Activated B cell treated with CpG ODN at 0.5 μM for 24 hours (primary cell): ENCODE results near the gene ARHGAP6. TPM values are rescaled to one million over a fixed set of nuclear protein-coding genes. Genes with fewer than 3 reads are reported as not detected.

Source experiments
- ATAC-seq: fragments of 200-7000 bp; cut with Tn5 transposase; one replicate; pipeline ENCODE4 v1.10.0; 2021; ENCODE audit warnings: low read depth, mild to moderate bottlenecking, moderate library complexity
- CTCF ChIA-PET: fragments of 350-600 bp; sonication (Branson Sonifier 250); formaldehyde crosslinking; loops from one replicate; lab custom pipeline; 2021; ENCODE audit warnings: antibody characterized with exemption; lab: Charles Lee
- POLR2A ChIA-PET: fragments of 350-600 bp; sonication (Branson Sonifier 250); formaldehyde crosslinking; loops from one replicate; lab custom pipeline; 2021; ENCODE audit warnings: antibody characterized with exemption; lab: Charles Lee
- DNase-seq: peaks from one replicate; pipeline ENCODE4 v3.0.0; 2022
- H3K27ac Mint-ChIP-seq: one replicate; pipeline ENCODE4 v1.8.0; 2020; ENCODE audit warnings: mixed read lengths
- H3K27me3 Mint-ChIP-seq: one replicate; pipeline ENCODE4 v1.8.0; 2021; ENCODE audit warnings: mixed read lengths
- H3K36me3 Mint-ChIP-seq: one replicate; pipeline ENCODE4 v1.8.0; 2021; ENCODE audit warnings: low read depth, mixed read lengths
- H3K4me1 Mint-ChIP-seq: one replicate; pipeline ENCODE4 v1.8.0; 2021; ENCODE audit warnings: mixed read lengths
- H3K4me3 Mint-ChIP-seq: one replicate; pipeline ENCODE4 v1.8.0; 2020; ENCODE audit warnings: mild to moderate bottlenecking, mixed read lengths
- H3K9me3 Mint-ChIP-seq: one replicate; pipeline ENCODE4 v1.8.0; 2020; ENCODE audit warnings: mixed read lengths
- CTCF ChIP-seq: fragments of 200-600 bp; IDR thresholded peaks from one replicate; pipeline ENCODE4 v1.8.0; 2022; ENCODE audit warnings: antibody characterized with exemption, mild to moderate bottlenecking
- intact Hi-C: fragments of 100-400 bp; cut with micrococcal nuclease; formaldehyde crosslinking; loops from one replicate; pipeline ENCODE4 v1.15.1; 2024
- total RNA-seq: library from RNA; stranded (reverse); gene quantifications from 2 replicates; pipeline ENCODE4 v1.2.3, GENCODE V29; 2022

The ARHGAP6 gene
- total RNA-seq, 1 donor from 2014 or later: 0.42 TPM

- no peak overlapping the region for H3K27ac Mint-ChIP-seq
- H3K4me3 Mint-ChIP-seq: no peak overlapping the region
- no peaks in the 10 kb centered on the region for H3K36me3 Mint-ChIP-seq
- ChIA-PET CTCF (no interaction called here), POLR2A (no interaction called here)
- H3K9me3 Mint-ChIP-seq: no peaks in the 10 kb centered on the region
- no peak for TF ChIP-seq CTCF
- peaks cover 2% of the 10 kb centered on the region for H3K4me1 Mint-ChIP-seq
- DNase-seq (no peak), ATAC-seq (no peak)
- intact Hi-C loops: no loop called here
- peaks cover 7% of the 10 kb centered on the region for H3K27me3 Mint-ChIP-seq
These were observed 493.8 kb downstream of the ARHGAP6 start for GRCh38 chrX:11171956-11172355.

- H3K27ac Mint-ChIP-seq: no peak overlapping the region
- TF ChIP-seq CTCF: no peak
- CTCF ChIA-PET: no interaction called here
These were observed 501.3 kb downstream of the ARHGAP6 start for GRCh38 chrX:11164433-11164832.

GRCh38 chrX:11159149-11159548 is 506.6 kb downstream of the ARHGAP6 start:
- CTCF ChIA-PET: no interaction called here
- DNase-seq (no peak), ATAC-seq (no peak)
- Mint-ChIP-seq H3K36me3 (no peaks in the 10 kb centered on the region), H3K27me3 (no peaks in the 10 kb centered on the region), H3K9me3 (no peaks in the 10 kb centered on the region), H3K27ac (no peak overlapping the region), H3K4me1 (peaks cover 7% of the 10 kb centered on the region), H3K4me3 (no peak overlapping the region)
- intact Hi-C loops: no loop called here
- no peak for TF ChIP-seq CTCF
- POLR2A ChIA-PET: no interaction called here

More at GRCh38 chrX:11164433-11164832, 501.3 kb downstream of the ARHGAP6 start:
- no peak for DNase-seq
- no peaks in the 10 kb centered on the region for H3K36me3 Mint-ChIP-seq
- peaks cover 2% of the 10 kb centered on the region for H3K27me3 Mint-ChIP-seq
- intact Hi-C loops: no loop called here
- H3K4me3 Mint-ChIP-seq: no peak overlapping the region
- POLR2A ChIA-PET: no interaction called here
- no peaks in the 10 kb centered on the region for H3K9me3 Mint-ChIP-seq
- peaks cover 9% of the 10 kb centered on the region for H3K4me1 Mint-ChIP-seq
- no peak for ATAC-seq

GRCh38 chrX:11151799-11152559 is 513.7 kb downstream of the ARHGAP6 start:
- DNase-seq (no peak), ATAC-seq (no peak)
- intact Hi-C loops: no loop called here
- Mint-ChIP-seq H3K4me1 (no peaks in the 10 kb centered on the region), H3K27ac (no peak overlapping the region), H3K27me3 (no peaks in the 10 kb centered on the region), H3K9me3 (no peaks in the 10 kb centered on the region), H3K4me3 (no peak overlapping the region), H3K36me3 (no peaks in the 10 kb centered on the region)
- POLR2A ChIA-PET: no interaction called here
- TF ChIP-seq CTCF: no peak
- CTCF ChIA-PET: no interaction called here

GRCh38 chrX:11148401-11148800 is 517.3 kb downstream of the ARHGAP6 start:
- Mint-ChIP-seq H3K36me3 (no peaks in the 10 kb centered on the region), H3K4me1 (peaks cover 2% of the 10 kb centered on the region), H3K27me3 (no peaks in the 10 kb centered on the region), H3K9me3 (no peaks in the 10 kb centered on the region), H3K4me3 (no peak overlapping the region), H3K27ac (no peak overlapping the region)
- intact Hi-C loops: loop anchor here (10.0 kb wide), 1 partner anchor 1626 kb away; no protein-coding TSS in a partner anchor
- ATAC-seq (no peak), DNase-seq (no peak)
- POLR2A ChIA-PET: no interaction called here
- no peak for TF ChIP-seq CTCF
- CTCF ChIA-PET: no interaction called here
